GM18505 (cell line): ENCODE results near the gene UPF1.

Source experiments
- ATAC-seq: cut with Tn5 transposase; IDR thresholded peaks from one replicate; pipeline ENCODE4 v1.9.1; 2021; ENCODE audit not compliant: unreplicated experiment
- POLR2A ChIP-seq: IDR thresholded peaks from 4 replicates; pipeline ENCODE4 v1.6.1; 2011; ENCODE audit warnings: borderline replicate concordance; ENCODE audit not compliant: insufficient read depth, insufficient read length; ENCODE audit errors: extremely low read depth

Gene UPF1

DNA sequence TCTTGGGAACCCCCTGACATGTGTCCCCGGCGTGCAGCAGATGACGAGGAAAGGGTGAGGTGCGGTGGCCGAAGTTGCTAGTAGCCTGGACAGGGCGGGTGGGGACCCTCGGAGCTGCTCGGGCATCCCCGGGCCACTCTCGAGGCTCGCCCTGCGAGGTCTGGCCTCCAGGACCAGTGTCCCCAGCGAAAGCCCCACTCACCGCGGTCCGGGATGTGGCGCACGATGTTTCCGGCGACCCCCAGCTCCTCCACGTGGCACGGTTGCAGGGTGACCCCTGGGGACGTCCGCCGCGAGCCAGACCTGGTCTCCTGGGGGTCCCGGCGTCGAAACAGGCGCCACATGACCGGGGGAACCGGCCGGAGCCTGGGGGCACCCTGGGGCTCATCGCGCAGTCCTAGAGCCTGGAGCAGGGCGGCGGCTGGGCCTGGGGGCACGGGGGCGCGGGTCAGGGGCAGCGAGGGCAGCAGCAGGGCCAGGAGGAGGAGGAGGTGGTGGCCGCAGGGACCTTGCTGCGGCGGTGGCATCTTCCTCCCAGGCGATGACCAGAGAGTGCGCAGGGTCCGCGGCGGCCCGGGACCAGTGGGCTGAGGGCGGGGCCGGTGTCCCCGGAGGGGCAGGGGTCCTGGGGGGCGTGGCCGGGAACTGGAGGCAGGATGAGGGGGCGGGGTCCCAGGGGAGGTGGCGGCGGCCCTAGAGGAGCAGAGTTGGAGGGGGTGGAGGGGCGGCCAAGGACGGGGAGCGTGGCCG lies 38.2 kb downstream of the UPF1 start:
- ATAC-seq: no peak
- no peak for TF ChIP-seq POLR2A

DNA sequence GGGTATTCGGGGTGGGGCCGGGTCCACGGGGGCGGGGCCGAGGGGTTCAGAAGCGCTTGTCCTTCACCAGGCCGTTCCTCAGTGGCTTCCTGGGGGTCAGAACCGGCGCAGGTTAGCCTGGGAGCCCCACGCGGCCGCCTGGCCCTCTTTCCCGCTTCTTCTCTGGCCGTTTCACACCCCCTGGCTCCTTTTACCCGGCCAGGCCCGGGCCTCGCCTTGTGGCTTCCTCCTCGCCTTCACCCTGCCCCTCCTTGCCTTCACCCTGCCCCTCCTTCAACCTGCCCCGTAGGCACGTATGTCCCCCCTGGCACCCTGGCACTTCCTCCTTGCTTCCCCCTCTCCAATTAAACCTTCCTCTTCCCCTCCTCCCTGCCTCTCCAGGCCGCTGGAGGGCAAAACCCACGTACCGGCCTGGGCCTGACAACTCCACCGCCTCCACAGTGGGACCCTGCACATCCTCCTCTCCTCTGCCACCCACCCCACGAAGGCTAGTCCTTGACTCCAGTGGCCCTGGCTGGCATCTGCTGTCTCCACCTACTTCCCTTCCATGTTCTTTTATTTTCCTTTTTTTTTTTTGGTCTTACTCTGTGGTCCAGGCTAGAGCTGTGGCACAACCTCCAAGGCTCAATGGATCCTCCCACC lies 38.9 kb downstream of the UPF1 start:
- ATAC-seq: no peak
- TF ChIP-seq POLR2A: no peak

GRCh38 chr19:18871543-18871942 lies 39.8 kb downstream of the UPF1 start:
- no peak for TF ChIP-seq POLR2A
- no peak for ATAC-seq

DNA sequence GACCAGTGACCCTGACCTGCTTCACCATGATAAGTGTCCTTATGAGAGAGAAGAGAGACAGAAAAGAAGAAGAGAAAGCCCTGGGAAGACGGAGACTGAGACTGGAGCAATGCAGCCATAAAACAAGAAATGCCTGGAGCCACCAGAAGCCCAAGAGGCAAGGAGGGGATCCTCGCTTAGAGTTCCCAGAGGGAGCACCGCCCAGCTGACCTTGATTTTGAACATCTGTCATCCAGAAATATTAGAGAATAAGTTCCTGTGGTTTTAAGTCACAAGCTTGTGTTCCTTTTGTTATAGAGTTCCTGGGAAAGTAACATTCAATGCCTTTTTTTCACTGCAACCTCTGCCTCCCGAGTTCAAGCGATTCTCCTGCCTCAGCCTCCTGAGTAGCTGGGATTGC lies 44.0 kb downstream of the UPF1 start:
- no peak for ATAC-seq
- TF ChIP-seq POLR2A: no peak

- no peak for ATAC-seq
- no peak for TF ChIP-seq POLR2A
Observed at GRCh38 chr19:18876865-18877264, 45.1 kb downstream of the UPF1 start.

DNA sequence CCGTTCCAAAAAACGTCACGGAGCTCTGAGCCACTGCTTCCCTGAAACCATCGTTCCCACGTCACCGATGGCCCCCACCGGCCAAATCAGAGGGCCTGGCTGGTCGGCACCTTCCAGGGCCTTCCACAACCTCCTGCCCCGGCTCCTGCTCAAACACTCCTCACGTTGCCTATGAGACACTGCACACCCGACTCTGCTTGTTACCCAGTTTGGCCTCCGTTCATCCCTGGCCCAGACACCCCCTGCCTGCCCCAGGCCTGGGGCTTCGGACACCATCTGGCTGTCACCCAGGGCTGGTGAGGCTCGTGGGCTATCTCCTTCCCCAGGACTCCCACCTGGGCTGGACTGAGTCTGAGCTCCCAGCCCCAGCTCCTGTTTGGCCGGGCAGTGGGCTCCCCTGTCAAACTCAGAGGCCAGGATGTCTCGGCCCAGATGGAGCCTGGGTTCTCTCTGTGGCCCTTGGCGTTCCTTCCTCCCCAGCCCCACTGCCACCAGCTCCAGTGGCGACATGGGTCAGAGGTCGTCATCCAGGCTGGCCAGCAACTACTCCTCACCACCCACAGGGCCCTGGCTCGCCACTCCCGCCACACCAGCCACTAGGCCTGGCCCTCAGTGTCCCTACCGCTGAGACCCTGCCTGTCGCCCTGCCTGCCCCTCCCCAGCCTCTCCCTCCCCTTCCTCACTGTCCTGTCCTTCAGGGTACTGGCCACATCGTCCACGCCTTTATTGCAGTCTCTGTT lies 46.5 kb downstream of the UPF1 start:
- ATAC-seq: no peak
- no peak for TF ChIP-seq POLR2A

- no peak for TF ChIP-seq POLR2A
- ATAC-seq: no peak
Observed at GRCh38 chr19:18878858-18879578, 47.3 kb downstream of the UPF1 start.

- TF ChIP-seq POLR2A: no peak
- ATAC-seq: no peak
Observed at GRCh38 chr19:18879579-18880373, 48.0 kb downstream of the UPF1 start.

GRCh38 chr19:18881491-18881890 lies 49.7 kb downstream of the UPF1 start:
- ATAC-seq: no peak
- TF ChIP-seq POLR2A: no peak

DNA sequence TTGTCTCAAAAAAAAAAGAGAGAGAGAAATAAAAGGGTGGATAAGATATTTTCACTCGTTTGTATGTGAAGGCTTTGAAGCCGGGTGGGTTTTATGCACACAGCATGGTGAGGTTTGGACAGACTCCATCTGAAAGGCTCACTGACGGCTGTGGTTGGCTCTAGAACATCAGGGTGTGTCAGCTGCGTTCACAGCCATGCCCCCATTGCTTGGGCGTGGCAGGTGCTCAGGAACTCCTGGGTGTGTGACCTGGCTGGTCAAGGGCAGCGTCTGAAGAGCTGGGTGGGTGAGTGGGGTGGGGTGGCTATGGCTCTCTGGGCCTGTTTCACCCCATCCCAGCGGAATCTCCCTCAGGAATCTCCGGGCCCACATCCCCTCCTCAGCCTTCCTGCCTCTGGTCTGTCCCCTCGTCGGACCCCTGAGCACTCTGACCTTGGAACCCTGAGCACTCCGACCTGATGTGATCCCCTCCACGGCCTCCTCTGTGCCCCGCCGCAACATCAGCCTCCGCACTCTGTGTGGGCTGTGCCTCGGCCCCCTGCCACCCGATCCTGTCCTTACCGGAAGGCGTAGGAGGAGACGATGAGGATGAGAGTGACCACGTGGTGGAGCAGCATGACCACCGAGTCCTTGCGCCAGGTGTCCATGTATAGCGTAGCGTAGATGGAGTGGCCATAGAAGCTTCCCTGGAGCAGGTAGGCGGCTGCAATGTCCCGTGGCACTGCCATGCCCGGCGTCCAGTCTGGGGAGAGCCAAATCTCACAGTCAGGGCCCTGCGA lies 52.0 kb downstream of the UPF1 start:
- ATAC-seq: no peak
- TF ChIP-seq POLR2A: no peak

- ATAC-seq: no peak
- TF ChIP-seq POLR2A: no peak
Observed at GRCh38 chr19:18886972-18887371, 55.2 kb downstream of the UPF1 start.
